ENCODE results near the gene MUC5B.

DNA sequence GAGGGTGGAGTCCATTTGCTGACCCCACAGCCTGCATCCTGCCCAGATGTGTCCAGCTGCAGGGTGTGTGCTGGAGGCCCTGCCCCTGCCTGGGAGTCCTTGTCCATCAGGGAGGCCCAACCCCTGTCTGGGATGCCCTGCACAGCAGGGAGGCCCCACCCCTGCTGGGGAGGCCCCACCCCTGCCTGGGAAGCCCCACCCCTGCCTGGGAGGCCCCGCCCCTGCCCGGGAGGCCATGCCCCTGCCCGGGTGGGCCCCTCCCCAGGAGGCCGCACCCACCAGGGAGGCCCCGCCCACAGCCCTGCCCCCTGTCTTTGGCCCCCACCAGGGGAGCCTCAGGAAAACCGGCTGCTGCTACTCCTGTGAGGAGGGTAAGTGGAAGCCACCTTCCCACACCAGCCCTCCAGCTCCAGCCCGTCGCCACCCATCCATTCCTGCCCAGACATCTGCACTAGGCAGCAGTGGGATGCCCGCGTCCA is 37.2 kb downstream of the MUC5B start:
- TF ChIP-seq, protein P1, sequence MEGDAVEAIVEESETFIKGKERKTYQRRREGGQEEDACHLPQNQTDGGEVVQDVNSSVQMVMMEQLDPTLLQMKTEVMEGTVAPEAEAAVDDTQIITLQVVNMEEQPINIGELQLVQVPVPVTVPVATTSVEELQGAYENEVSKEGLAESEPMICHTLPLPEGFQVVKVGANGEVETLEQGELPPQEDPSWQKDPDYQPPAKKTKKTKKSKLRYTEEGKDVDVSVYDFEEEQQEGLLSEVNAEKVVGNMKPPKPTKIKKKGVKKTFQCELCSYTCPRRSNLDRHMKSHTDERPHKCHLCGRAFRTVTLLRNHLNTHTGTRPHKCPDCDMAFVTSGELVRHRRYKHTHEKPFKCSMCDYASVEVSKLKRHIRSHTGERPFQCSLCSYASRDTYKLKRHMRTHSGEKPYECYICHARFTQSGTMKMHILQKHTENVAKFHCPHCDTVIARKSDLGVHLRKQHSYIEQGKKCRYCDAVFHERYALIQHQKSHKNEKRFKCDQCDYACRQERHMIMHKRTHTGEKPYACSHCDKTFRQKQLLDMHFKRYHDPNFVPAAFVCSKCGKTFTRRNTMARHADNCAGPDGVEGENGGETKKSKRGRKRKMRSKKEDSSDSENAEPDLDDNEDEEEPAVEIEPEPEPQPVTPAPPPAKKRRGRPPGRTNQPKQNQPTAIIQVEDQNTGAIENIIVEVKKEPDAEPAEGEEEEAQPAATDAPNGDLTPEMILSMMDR (IDR thresholded peaks at IDR 0.05): no peak
- TF ChIP-seq POLR2A (IDR thresholded peaks at IDR 0.05): no peak
